H1 (cell line): ENCODE measurements around the gene CTBP2.

Experiments
- EGR1 ChIP-seq: IDR thresholded peaks from 2 replicates; pipeline ENCODE4 v1.6.1; 2011; ENCODE audit warnings: low read depth, low read length, borderline replicate concordance
- EZH2 ChIP-seq: fragments of 200-600 bp; sonication (generic); IDR thresholded peaks from 2 replicates; pipeline ENCODE4 v1.7.1; 2012; ENCODE audit warnings: low read depth, mild to moderate bottlenecking, moderate library complexity, low read length, inconsistent platforms; ENCODE audit not compliant: severe bottlenecking
- MAX ChIP-seq: IDR thresholded peaks from 2 replicates; pipeline ENCODE4 v1.6.1; 2012; ENCODE audit warnings: inconsistent platforms
- POLR2A ChIP-seq, 2 experiments: IDR thresholded peaks; 1 replicate in 1 of 2; 2 replicates in 1 of 2; pipeline ENCODE4 v1.6.1; 2011; ENCODE audit warnings: low read depth in 2 of 2, low read length in 2 of 2, mild to moderate bottlenecking in 2 of 2; ENCODE audit errors: control extremely low read depth in 1 of 2
- RXRA ChIP-seq: IDR thresholded peaks from 2 replicates; pipeline ENCODE4 v1.6.1; 2011; ENCODE audit warnings: low read depth, mild to moderate bottlenecking, low read length, moderate library complexity; ENCODE audit not compliant: insufficient read depth
- YY1 ChIP-seq: IDR thresholded peaks from 2 replicates; pipeline ENCODE4 v1.6.1; 2011; ENCODE audit warnings: low read depth, mild to moderate bottlenecking, low read length

GRCh38 chr10:125208854-125209565 is 48.6 kb upstream of the CTBP2 start:
- TF ChIP-seq RXRA, result no peak
- TF ChIP-seq EZH2, result no peak
- TF ChIP-seq EGR1, result no peak
- no peak for TF ChIP-seq MAX
- no peak for TF ChIP-seq YY1
- TF ChIP-seq POLR2A (IDR thresholded peaks at IDR 0.05; ENCODE audit: control extremely low read depth in 1 of 2, low read depth in 2 of 2, low read length in 2 of 2), result no peak
